RWPE1 (cell line): ENCODE data around the gene IFT81.
A peak's percentile ranks its signal among the peaks of the same experiment; 100 is the strongest.
"Not testable (repeated sequence)": the region's sequence is repeated elsewhere in the genome, so short reads cannot be mapped to it uniquely, and the experiment has no call there.

Experiments used
- CTCF ChIA-PET: fragments of 350-600 bp; sonication (Branson Sonifier 250); formaldehyde crosslinking; extraction: SDS; loops from one replicate; lab custom pipeline; 2021; lab: Yijun Ruan, JAX
- POLR2A ChIA-PET: fragments of 400-600 bp; formaldehyde crosslinking; extraction: SDS; loops from one replicate; lab custom pipeline; 2020; ENCODE audit warnings: antibody characterized with exemption; ENCODE audit not compliant: low non-redundant PET; lab: Yijun Ruan, JAX
- DNase-seq: peaks from one replicate; pipeline ENCODE4 v3.0.0; 2012; ENCODE audit warnings: low spot score
- H3K27ac ChIP-seq: fragments of 450-650 bp; 2 replicates; pipeline ENCODE4 v1.5.1; 2017
- CTCF ChIP-seq: fragments of 450-650 bp; conservative IDR thresholded peaks from 2 replicates; pipeline ENCODE4 v1.5.1; 2017; ENCODE audit warnings: low read depth, mild to moderate bottlenecking

The IFT81 gene

DNA sequence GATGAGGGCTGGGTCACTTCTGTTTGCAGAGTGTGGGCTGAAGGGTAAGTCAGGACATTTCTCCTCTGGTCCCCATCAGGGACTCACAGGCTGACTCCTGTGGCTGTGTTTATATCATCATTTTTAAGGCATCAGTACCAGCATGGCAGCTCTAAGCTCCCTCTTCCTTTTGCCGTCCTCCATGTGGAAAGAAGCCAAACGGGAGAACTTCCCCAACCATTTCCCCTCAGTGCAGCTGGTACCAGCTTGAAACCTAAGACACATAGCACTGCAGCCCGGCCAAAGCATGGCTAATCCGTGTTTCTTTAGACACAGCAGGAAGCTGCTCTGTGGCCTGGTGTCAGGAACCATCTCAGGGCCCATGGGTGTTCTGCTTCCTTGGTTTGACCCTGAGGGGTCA lies 124.9 kb downstream of the IFT81 start:
- DNase-seq, result no peak
- TF ChIP-seq CTCF, result no peak
- H3K27ac ChIP-seq, result peak overlapping the region; percentile 99
- CTCF ChIA-PET, result no interaction called here
- POLR2A ChIA-PET, result interaction anchor here (0.6 to 0.9 kb wide), 2 partner anchors 31 to 226 kb away, joined by 3 read pairs; no protein-coding TSS in a partner anchor

- no peak for DNase-seq
- CTCF ChIA-PET, result no interaction called here
- H3K27ac ChIP-seq, result peak overlapping the region; percentile 99
- POLR2A ChIA-PET, result interaction anchor here (0.6 to 0.9 kb wide), 2 partner anchors 30 to 227 kb away, joined by 3 read pairs; no protein-coding TSS in a partner anchor
- no peak for TF ChIP-seq CTCF
Observed at GRCh38 chr12:110249716-110250225, 125.6 kb downstream of the IFT81 start.

GRCh38 chr12:110251381-110251780 lies 127.2 kb downstream of the IFT81 start:
- no peak for TF ChIP-seq CTCF
- 0 out of 2 replicates have a peak overlapping the region, but pooled peaks have one; percentile 7 for H3K27ac ChIP-seq
- DNase-seq, result no peak
- CTCF ChIA-PET, result no interaction called here
- POLR2A ChIA-PET, result no interaction called here

- TF ChIP-seq CTCF, result no peak
- CTCF ChIA-PET, result interaction anchor here (0.7 kb wide), 1 partner anchor 70 kb away, joined by 3 read pairs; no protein-coding TSS in a partner anchor
- POLR2A ChIA-PET, result interaction anchor here (0.6 to 1.1 kb wide), 2 partner anchors 28 to 29 kb away, joined by 3 read pairs; no protein-coding TSS in a partner anchor
- H3K27ac ChIP-seq, result peak overlapping the region; percentile 55
- DNase-seq, result no peak
Observed at GRCh38 chr12:110252716-110253115, 128.6 kb downstream of the IFT81 start.

DNA sequence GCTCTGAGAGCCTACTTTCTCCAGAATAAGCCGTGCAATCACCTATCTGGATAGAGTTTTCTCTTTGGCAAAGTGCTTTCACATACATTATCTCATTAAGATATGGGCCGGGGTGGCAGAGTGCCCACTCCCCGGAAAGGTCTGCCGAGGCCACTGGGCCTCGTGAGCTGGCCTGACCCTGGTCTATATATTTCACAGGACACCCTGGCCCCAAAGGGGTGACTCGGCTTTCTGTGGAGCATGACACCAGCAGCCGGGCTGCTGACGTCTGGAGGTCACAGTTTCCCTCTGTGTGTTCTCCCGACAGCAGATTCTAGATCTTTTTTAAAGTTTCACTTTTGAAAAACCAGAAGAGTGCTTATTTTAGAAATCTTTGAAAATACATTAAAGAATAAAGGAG lies 129.0 kb downstream of the IFT81 start:
- POLR2A ChIA-PET, result no interaction called here

GRCh38 chr12:110254971-110255540 lies 130.9 kb downstream of the IFT81 start:
- POLR2A ChIA-PET, result no interaction called here
- DNase-seq, result no peak
- CTCF ChIA-PET, result interaction anchor here (0.7 kb wide), 1 partner anchor 1154 kb away, joined by 3 read pairs; no protein-coding TSS in a partner anchor
- H3K27ac ChIP-seq, result no peak overlapping the region; the same call in 1 of the 2 replicates
- TF ChIP-seq CTCF, result no peak

More for the DNA sequence above, 129.0 kb downstream of the IFT81 start:
- DNase-seq, result no peak
- no peak for TF ChIP-seq CTCF
- CTCF ChIA-PET, result interaction anchor here (0.7 kb wide), 1 partner anchor 70 kb away, joined by 3 read pairs; no protein-coding TSS in a partner anchor
- H3K27ac ChIP-seq, result peak overlapping the region; percentile 55

- CTCF ChIA-PET, result interaction anchor here (0.7 kb wide), 1 partner anchor 447 kb away, joined by 3 read pairs; no protein-coding TSS in a partner anchor
- POLR2A ChIA-PET, result not testable (repeated sequence)
Observed at GRCh38 chr12:110255890-110256456, 131.8 kb downstream of the IFT81 start.

More at GRCh38 chr12:110255890-110256456, 131.8 kb downstream of the IFT81 start:
- not testable (repeated sequence) for H3K27ac ChIP-seq, DNase-seq
